A204.1 (cell line): ENCODE data around the gene ACER3.
"Not testable (repeated sequence)": the region's sequence is repeated elsewhere in the genome, so short reads cannot be mapped to it uniquely, and the experiment has no call there.

Experiments used
- FAIRE-seq: peaks from 2 replicates; lab custom pipeline; 2012; peaks lifted over from hg19 to GRCh38; lab: Jason Lieb, UNC

The ACER3 gene

GRCh38 chr11:76872959-76873827 is 12.5 kb downstream of the ACER3 start:
- no peak for FAIRE-seq

- FAIRE-seq = no peak
Observed at GRCh38 chr11:76878014-76878413, 17.3 kb downstream of the ACER3 start.

- no peak for FAIRE-seq
Observed at GRCh38 chr11:76880314-76880713, 19.6 kb downstream of the ACER3 start.

- FAIRE-seq = no peak
Observed at GRCh38 chr11:76880956-76881355, 20.2 kb downstream of the ACER3 start.

- FAIRE-seq = no peak
Observed at GRCh38 chr11:76885390-76886097, 24.8 kb downstream of the ACER3 start.

- no peak for FAIRE-seq
Observed at GRCh38 chr11:76888989-76889388, 28.3 kb downstream of the ACER3 start.

- peak; percentile 27 for FAIRE-seq
Observed at GRCh38 chr11:76889411-76889975, 28.8 kb downstream of the ACER3 start.

GRCh38 chr11:76890329-76890728 is 29.6 kb downstream of the ACER3 start:
- FAIRE-seq = no peak

- no peak for FAIRE-seq
Observed at GRCh38 chr11:76891285-76891684, 30.6 kb downstream of the ACER3 start.

GRCh38 chr11:76891793-76892192 is 31.1 kb downstream of the ACER3 start:
- FAIRE-seq = peak; percentile 43

- FAIRE-seq = no peak
Observed at GRCh38 chr11:76892306-76892705, 31.6 kb downstream of the ACER3 start.

GRCh38 chr11:76897233-76897632 is 36.5 kb downstream of the ACER3 start:
- no peak for FAIRE-seq

- FAIRE-seq = no peak
Observed at GRCh38 chr11:76901144-76901543, 40.4 kb downstream of the ACER3 start.

GRCh38 chr11:76901622-76902021 is 40.9 kb downstream of the ACER3 start:
- FAIRE-seq = not testable (repeated sequence)

GRCh38 chr11:76902121-76903014 is 41.6 kb downstream of the ACER3 start:
- FAIRE-seq = no peak

- FAIRE-seq = no peak
Observed at GRCh38 chr11:76903325-76903724, 42.6 kb downstream of the ACER3 start.

- FAIRE-seq = no peak
Observed at GRCh38 chr11:76910620-76911414, 50.1 kb downstream of the ACER3 start.

- no peak for FAIRE-seq
Observed at GRCh38 chr11:76911415-76911808, 50.7 kb downstream of the ACER3 start.

- FAIRE-seq = no peak
Observed at GRCh38 chr11:76916712-76917111, 56.0 kb downstream of the ACER3 start.

GRCh38 chr11:76918941-76919386 is 58.2 kb downstream of the ACER3 start:
- peak; percentile 91 for FAIRE-seq

- FAIRE-seq = no peak
Observed at GRCh38 chr11:76919467-76919866, 58.7 kb downstream of the ACER3 start.
